SK-N-SH (cell line): ENCODE data around the gene S100A8.

Source experiments
- EZH2phosphoT487 ChIP-seq: fragments of 200-600 bp; sonication (generic); IDR thresholded peaks from 2 replicates; pipeline ENCODE4 v1.6.1; 2017; ENCODE audit warnings: low read depth, mixed run types, mild to moderate bottlenecking, antibody characterized with exemption, moderate library complexity, borderline replicate concordance
- GATA2 ChIP-seq: sonication (generic); formaldehyde crosslinking; IDR thresholded peaks from 2 replicates; pipeline ENCODE4 v1.5.0; 2020; ENCODE audit warnings: mild to moderate bottlenecking, missing genetic modification reagents
- JUND ChIP-seq: IDR thresholded peaks from 2 replicates; pipeline ENCODE4 v1.4.0; 2012
- NFIC ChIP-seq: IDR thresholded peaks from 2 replicates; pipeline ENCODE4 v1.4.0; 2012; ENCODE audit warnings: borderline replicate concordance
- POLR2AphosphoS5 ChIP-seq: IDR thresholded peaks from 2 replicates; pipeline ENCODE4 v1.6.1; 2012; ENCODE audit warnings: low read depth, low read length
- SMC3 ChIP-seq: IDR thresholded peaks from 2 replicates; pipeline ENCODE4 v1.6.1; 2012; ENCODE audit warnings: low read depth, low read length, improper control_type of control experiment
- TAF1 ChIP-seq: IDR thresholded peaks from 2 replicates; pipeline ENCODE4 v1.6.1; 2012; ENCODE audit warnings: low read depth, mild to moderate bottlenecking, low read length, moderate library complexity, borderline replicate concordance
- TEAD4 ChIP-seq: IDR thresholded peaks from 2 replicates; pipeline ENCODE4 v1.4.0; 2012; ENCODE audit warnings: mild to moderate bottlenecking, borderline replicate concordance; ENCODE audit not compliant: insufficient read depth
- TF ChIP-seq, protein P1 (sequence below): fragments of 200-600 bp; sonication (generic); IDR thresholded peaks from 2 replicates; pipeline ENCODE4 v1.6.1; 2017; ENCODE audit warnings: antibody characterized with exemption, mild to moderate bottlenecking, moderate library complexity
- TF ChIP-seq, protein P2 (sequence below): IDR thresholded peaks from 2 replicates; pipeline ENCODE4 v1.4.0; 2012; ENCODE audit warnings: low read depth, borderline replicate concordance
- TF ChIP-seq, protein P3 (sequence below): IDR thresholded peaks from 2 replicates; pipeline ENCODE4; 2012

DNA sequence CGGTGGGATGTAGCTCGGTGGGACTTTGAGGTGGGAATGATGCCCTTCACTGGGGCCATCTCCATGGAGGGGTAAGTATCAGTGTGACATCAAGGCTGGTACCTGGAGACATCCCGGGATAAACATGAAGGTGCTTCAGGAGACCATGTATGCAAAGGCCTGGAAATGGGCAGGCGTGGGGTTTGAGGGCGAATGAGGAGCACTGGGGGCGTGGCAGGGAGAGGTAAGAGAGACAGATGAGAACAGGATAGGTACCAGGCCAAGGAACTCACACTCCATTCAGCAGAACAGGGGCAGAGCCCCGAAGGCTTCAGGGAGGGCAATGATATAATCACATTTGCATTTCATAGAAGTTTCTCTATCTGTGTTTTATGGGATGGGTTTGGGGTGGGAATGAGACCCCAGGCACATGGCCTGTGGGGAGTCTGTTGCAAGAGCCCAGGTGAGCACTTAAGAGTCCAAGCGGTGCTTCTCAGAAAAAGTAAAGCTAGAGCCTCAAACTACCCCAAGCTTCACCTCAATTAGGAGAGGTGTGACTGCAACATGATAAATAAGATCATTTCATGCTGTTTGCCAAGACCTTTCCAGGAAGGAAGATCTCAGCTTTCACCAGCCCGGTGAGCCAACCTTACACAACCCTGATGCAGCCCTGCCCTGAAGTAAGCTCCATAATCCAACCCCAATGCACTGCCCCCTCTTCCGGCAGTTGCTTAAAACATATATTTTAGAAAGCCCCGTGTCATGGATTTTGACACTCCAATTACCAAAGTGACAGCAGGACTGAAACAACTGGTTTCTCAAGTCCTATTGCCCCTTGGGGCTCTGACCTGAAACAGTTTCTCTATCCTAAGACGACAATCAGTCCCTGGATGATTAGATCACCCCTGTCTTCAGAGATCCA is 25.9 kb downstream of the S100A8 start:
- no peak for TF ChIP-seq SMC3
- TF ChIP-seq, protein P1, sequence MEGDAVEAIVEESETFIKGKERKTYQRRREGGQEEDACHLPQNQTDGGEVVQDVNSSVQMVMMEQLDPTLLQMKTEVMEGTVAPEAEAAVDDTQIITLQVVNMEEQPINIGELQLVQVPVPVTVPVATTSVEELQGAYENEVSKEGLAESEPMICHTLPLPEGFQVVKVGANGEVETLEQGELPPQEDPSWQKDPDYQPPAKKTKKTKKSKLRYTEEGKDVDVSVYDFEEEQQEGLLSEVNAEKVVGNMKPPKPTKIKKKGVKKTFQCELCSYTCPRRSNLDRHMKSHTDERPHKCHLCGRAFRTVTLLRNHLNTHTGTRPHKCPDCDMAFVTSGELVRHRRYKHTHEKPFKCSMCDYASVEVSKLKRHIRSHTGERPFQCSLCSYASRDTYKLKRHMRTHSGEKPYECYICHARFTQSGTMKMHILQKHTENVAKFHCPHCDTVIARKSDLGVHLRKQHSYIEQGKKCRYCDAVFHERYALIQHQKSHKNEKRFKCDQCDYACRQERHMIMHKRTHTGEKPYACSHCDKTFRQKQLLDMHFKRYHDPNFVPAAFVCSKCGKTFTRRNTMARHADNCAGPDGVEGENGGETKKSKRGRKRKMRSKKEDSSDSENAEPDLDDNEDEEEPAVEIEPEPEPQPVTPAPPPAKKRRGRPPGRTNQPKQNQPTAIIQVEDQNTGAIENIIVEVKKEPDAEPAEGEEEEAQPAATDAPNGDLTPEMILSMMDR = no peak
- no peak for TF ChIP-seq EZH2phosphoT487
- no peak for TF ChIP-seq POLR2AphosphoS5
- TF ChIP-seq, protein P2, sequence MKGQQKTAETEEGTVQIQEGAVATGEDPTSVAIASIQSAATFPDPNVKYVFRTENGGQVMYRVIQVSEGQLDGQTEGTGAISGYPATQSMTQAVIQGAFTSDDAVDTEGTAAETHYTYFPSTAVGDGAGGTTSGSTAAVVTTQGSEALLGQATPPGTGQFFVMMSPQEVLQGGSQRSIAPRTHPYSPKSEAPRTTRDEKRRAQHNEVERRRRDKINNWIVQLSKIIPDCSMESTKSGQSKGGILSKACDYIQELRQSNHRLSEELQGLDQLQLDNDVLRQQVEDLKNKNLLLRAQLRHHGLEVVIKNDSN = no peak
- TF ChIP-seq, protein P3, sequence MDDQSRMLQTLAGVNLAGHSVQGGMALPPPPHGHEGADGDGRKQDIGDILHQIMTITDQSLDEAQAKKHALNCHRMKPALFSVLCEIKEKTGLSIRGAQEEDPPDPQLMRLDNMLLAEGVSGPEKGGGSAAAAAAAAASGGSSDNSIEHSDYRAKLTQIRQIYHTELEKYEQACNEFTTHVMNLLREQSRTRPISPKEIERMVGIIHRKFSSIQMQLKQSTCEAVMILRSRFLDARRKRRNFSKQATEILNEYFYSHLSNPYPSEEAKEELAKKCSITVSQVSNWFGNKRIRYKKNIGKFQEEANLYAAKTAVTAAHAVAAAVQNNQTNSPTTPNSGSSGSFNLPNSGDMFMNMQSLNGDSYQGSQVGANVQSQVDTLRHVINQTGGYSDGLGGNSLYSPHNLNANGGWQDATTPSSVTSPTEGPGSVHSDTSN = no peak
- no peak for TF ChIP-seq JUND
- TF ChIP-seq NFIC = no peak
- no peak for TF ChIP-seq TAF1
- TF ChIP-seq TEAD4 = no peak
- no peak for TF ChIP-seq GATA2 (CRISPR knock-in tag)
